ENCODE results near the gene CBX7. TPM values are rescaled to one million over a fixed set of nuclear protein-coding genes. Genes with fewer than 3 reads are reported as not detected.

Gene CBX7
- total RNA-seq, 1 donor from 2014 or later: 2.3 TPM

DNA sequence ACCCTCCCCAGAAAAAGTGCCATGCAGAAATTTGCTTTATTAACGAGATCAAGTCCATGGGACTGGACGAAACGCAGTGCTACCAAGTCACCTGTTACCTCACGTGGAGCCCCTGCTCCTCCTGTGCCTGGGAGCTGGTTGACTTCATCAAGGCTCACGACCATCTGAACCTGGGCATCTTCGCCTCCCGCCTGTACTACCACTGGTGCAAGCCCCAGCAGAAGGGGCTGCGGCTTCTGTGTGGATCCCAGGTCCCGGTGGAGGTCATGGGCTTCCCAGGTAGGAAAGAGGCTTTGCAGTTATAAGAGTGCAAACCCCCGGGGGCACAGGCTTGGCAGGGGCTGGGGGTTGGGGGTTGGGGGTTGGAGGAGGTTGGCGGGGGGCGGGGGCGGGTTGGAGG is 51.3 kb downstream of the CBX7 start:
- DNase-seq (ENCODE audit: low read depth, low spot score): no peak
- no peak overlapping the region for H3K27ac Mint-ChIP-seq (ENCODE audit: unreplicated experiment)
- TF ChIP-seq CTCF (conservative IDR thresholded peaks at IDR 0.05): no peak
- no peak overlapping the region for H3K4me3 Mint-ChIP-seq
- no peaks in the 10 kb centered on the region for H3K36me3 Mint-ChIP-seq (ENCODE audit: low read depth)
- no peaks in the 10 kb centered on the region for H3K9me3 Mint-ChIP-seq
- peaks cover 6% of the 10 kb centered on the region for H3K4me1 Mint-ChIP-seq
- no peaks in the 10 kb centered on the region for H3K27me3 Mint-ChIP-seq (ENCODE audit: low read depth)

- Mint-ChIP-seq H3K27me3 (ENCODE audit: low read depth) (no peaks in the 10 kb centered on the region), H3K27ac (ENCODE audit: unreplicated experiment) (no peak overlapping the region), H3K4me3 (no peak overlapping the region), H3K36me3 (ENCODE audit: low read depth) (no peaks in the 10 kb centered on the region), H3K4me1 (peaks cover 6% of the 10 kb centered on the region), H3K9me3 (no peaks in the 10 kb centered on the region)
- TF ChIP-seq CTCF (conservative IDR thresholded peaks at IDR 0.05): no peak
- DNase-seq (ENCODE audit: low read depth, low spot score): no peak
These were observed 53.9 kb downstream of the CBX7 start for GRCh38 chr22:39098576-39098975.

DNA sequence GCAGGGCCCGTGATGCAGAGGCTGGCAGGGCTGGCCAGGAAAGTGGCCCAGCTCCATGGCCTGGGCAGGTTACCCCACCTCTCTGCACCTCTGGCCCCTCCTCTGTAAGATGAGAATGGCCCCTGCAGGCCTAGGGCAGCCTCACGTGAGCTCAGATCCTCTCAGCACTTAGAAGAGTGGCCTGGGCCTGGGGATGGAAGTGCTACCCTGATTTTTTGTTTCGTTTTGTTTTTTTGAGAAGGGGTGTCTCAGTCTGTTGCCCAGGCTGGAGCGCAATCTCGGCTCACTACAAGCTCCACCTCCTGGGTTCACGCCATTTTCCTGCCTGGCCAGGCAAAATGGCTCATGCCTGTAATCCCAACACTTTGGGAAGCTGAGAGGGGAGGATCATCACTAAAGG is 54.5 kb downstream of the CBX7 start:
- TF ChIP-seq CTCF (conservative IDR thresholded peaks at IDR 0.05): no peak
- Mint-ChIP-seq H3K27ac (ENCODE audit: unreplicated experiment) (no peak overlapping the region), H3K4me1 (peaks cover 6% of the 10 kb centered on the region), H3K36me3 (ENCODE audit: low read depth) (no peaks in the 10 kb centered on the region), H3K4me3 (no peak overlapping the region), H3K27me3 (ENCODE audit: low read depth) (no peaks in the 10 kb centered on the region), H3K9me3 (no peaks in the 10 kb centered on the region)
- DNase-seq (ENCODE audit: low read depth, low spot score): no peak

GRCh38 chr22:39097098-39098020 is 55.1 kb downstream of the CBX7 start, which contains the start of gene APOBEC3H:
Gene APOBEC3H (plus strand): TSS chr22:39097244. CDS start chr22:39100279, 3,035 bp downstream.
- Mint-ChIP-seq H3K9me3 (no peaks in the 10 kb centered on the region), H3K27ac (ENCODE audit: unreplicated experiment) (peak within 1 kb of the TSS; percentile 83), H3K4me3 (no peak within 1 kb of the TSS), H3K36me3 (ENCODE audit: low read depth) (no peaks in the 10 kb centered on the region), H3K27me3 (ENCODE audit: low read depth) (no peaks in the 10 kb centered on the region), H3K4me1 (peaks cover 6% of the 10 kb centered on the region)
- no peak for DNase-seq (ENCODE audit: low read depth, low spot score)
- TF ChIP-seq CTCF (conservative IDR thresholded peaks at IDR 0.05): no peak

DNA sequence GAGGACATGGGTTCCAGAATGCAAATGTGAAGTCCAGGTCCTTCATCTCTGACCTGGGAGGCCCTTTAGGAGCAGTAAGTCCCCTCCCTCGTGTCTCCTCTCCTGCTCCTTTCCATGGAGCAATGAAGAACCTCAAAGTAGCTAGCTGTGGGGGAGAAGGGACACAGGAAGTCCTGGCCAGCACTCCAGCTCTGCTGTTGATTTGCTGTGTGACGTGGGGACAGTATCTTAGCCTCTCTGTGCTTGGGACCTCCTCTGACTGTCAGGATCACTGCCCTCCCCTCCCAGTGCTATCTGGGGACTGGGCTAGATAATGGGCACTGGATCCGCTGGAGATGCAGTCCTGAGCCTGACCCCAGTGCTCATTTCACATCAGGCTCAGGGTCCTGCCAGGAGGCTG is 56.5 kb downstream of the CBX7 start:
- Mint-ChIP-seq H3K4me1 (peaks cover 6% of the 10 kb centered on the region), H3K27ac (ENCODE audit: unreplicated experiment) (no peak overlapping the region), H3K4me3 (no peak overlapping the region), H3K36me3 (ENCODE audit: low read depth) (no peaks in the 10 kb centered on the region), H3K27me3 (ENCODE audit: low read depth) (no peaks in the 10 kb centered on the region), H3K9me3 (no peaks in the 10 kb centered on the region)
- DNase-seq (ENCODE audit: low read depth, low spot score): no peak
- TF ChIP-seq CTCF (conservative IDR thresholded peaks at IDR 0.05): no peak
